ENCODE results near the gene KNTC1.
"Not testable (repeated sequence)": the region's sequence is repeated elsewhere in the genome, so short reads cannot be mapped to it uniquely, and the experiment has no call there.

DNA sequence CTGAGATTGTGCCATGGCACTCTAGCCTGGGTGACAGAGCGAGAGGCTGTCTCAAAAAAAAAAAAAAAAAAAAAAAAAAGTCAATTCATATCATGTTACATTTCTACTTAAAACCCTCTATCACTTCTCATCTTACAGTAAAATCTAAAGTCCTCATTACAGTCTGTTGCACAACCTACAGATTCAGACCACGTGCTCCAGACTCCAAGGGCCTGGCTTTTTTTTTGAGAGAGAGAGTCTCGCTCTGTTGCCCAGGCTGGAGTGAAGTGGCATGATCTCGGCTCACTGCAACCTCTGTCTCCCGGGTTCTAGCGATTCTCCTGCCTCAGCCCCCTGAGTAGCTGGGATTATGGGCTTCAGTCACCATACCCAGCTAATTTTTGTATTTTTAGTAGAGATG, 40.7 kb upstream of the KNTC1 start:
- TF ChIP-seq, protein P1, sequence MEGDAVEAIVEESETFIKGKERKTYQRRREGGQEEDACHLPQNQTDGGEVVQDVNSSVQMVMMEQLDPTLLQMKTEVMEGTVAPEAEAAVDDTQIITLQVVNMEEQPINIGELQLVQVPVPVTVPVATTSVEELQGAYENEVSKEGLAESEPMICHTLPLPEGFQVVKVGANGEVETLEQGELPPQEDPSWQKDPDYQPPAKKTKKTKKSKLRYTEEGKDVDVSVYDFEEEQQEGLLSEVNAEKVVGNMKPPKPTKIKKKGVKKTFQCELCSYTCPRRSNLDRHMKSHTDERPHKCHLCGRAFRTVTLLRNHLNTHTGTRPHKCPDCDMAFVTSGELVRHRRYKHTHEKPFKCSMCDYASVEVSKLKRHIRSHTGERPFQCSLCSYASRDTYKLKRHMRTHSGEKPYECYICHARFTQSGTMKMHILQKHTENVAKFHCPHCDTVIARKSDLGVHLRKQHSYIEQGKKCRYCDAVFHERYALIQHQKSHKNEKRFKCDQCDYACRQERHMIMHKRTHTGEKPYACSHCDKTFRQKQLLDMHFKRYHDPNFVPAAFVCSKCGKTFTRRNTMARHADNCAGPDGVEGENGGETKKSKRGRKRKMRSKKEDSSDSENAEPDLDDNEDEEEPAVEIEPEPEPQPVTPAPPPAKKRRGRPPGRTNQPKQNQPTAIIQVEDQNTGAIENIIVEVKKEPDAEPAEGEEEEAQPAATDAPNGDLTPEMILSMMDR (IDR thresholded peaks at IDR 0.05): not testable (repeated sequence)
- TF ChIP-seq POLR2AphosphoS5 (IDR thresholded peaks at IDR 0.05; ENCODE audit: insufficient read depth in 1 of 2, low read depth in 1 of 2); POLR2A (IDR thresholded peaks at IDR 0.05): not testable (repeated sequence)
